Measurements from ENCODE around the gene FRS3. TPM values are rescaled to one million over a fixed set of nuclear protein-coding genes. Genes with fewer than 3 reads are reported as not detected.

FRS3 gene
- total and polyA plus RNA-seq, 2 of the 13 experiments (the other 11 are each of a cell fraction or from before 2014, with no cell fraction given): 3.0 to 7.4 TPM

GRCh38 chr6:41787219-41787917 is 7.7 kb upstream of the FRS3 start, which contains the start of gene TOMM6 (continued):
- no peak for TF ChIP-seq MLXIP (CRISPR knock-in tag; IDR thresholded peaks at IDR 0.05; ENCODE audit: borderline replicate concordance)
- TF ChIP-seq, protein P1, sequence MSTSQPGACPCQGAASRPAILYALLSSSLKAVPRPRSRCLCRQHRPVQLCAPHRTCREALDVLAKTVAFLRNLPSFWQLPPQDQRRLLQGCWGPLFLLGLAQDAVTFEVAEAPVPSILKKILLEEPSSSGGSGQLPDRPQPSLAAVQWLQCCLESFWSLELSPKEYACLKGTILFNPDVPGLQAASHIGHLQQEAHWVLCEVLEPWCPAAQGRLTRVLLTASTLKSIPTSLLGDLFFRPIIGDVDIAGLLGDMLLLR (CRISPR knock-in tag; IDR thresholded peaks at IDR 0.05): 0 out of 2 replicates have a peak, but pooled peaks have one; percentile 53
- TF ChIP-seq STAG1 (CRISPR knock-in tag; IDR thresholded peaks at IDR 0.05): peak; percentile 21
- peak; percentile 71 for TF ChIP-seq FOXP4 (CRISPR knock-in tag; IDR thresholded peaks at IDR 0.05)
- TF ChIP-seq IKZF1 (IDR thresholded peaks at IDR 0.05): no peak
- TF ChIP-seq SP1 (IDR thresholded peaks at IDR 0.05): no peak
- TF ChIP-seq SP1 (CRISPR knock-in tag; IDR thresholded peaks at IDR 0.05): peak; percentile 84
- TF ChIP-seq ZSCAN5A (CRISPR knock-in tag; IDR thresholded peaks at IDR 0.05; ENCODE audit: borderline replicate concordance): peak; percentile 89; the same call in 1 of the 2 replicates
- 0 out of 2 replicates have a peak, but pooled peaks have one; percentile 74 for TF ChIP-seq PRMT3 (CRISPR knock-in tag; IDR thresholded peaks at IDR 0.05; ENCODE audit: borderline replicate concordance, low read depth)
- TF ChIP-seq ZNF792 (CRISPR knock-in tag; IDR thresholded peaks at IDR 0.05): peak; percentile 89
- peak; percentile 84 for TF ChIP-seq ZNF768 (CRISPR knock-in tag; IDR thresholded peaks at IDR 0.05)
- TF ChIP-seq, protein P2, sequence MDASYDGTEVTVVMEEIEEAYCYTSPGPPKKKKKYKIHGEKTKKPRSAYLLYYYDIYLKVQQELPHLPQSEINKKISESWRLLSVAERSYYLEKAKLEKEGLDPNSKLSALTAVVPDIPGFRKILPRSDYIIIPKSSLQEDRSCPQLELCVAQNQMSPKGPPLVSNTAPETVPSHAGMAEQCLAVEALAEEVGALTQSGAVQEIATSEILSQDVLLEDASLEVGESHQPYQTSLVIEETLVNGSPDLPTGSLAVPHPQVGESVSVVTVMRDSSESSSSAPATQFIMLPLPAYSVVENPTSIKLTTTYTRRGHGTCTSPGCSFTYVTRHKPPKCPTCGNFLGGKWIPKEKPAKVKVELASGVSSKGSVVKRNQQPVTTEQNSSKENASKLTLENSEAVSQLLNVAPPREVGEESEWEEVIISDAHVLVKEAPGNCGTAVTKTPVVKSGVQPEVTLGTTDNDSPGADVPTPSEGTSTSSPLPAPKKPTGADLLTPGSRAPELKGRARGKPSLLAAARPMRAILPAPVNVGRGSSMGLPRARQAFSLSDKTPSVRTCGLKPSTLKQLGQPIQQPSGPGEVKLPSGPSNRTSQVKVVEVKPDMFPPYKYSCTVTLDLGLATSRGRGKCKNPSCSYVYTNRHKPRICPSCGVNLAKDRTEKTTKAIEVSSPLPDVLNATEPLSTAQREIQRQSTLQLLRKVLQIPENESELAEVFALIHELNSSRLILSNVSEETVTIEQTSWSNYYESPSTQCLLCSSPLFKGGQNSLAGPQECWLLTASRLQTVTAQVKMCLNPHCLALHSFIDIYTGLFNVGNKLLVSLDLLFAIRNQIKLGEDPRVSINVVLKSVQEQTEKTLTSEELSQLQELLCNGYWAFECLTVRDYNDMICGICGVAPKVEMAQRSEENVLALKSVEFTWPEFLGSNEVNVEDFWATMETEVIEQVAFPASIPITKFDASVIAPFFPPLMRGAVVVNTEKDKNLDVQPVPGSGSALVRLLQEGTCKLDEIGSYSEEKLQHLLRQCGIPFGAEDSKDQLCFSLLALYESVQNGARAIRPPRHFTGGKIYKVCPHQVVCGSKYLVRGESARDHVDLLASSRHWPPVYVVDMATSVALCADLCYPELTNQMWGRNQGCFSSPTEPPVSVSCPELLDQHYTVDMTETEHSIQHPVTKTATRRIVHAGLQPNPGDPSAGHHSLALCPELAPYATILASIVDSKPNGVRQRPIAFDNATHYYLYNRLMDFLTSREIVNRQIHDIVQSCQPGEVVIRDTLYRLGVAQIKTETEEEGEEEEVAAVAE (CRISPR knock-in tag; IDR thresholded peaks at IDR 0.05; ENCODE audit: borderline replicate concordance): peak; percentile 86; the same call in 1 of the 2 replicates
- no peak for TF ChIP-seq CENPX (CRISPR knock-in tag; IDR thresholded peaks at IDR 0.05)
- peak; percentile 77 for TF ChIP-seq ZKSCAN8 (CRISPR knock-in tag; IDR thresholded peaks at IDR 0.05; ENCODE audit: borderline replicate concordance)
- TF ChIP-seq FIP1L1 (IDR thresholded peaks at IDR 0.05; ENCODE audit: borderline replicate concordance, insufficient read depth, low read depth, low read length): 0 out of 2 replicates have a peak, but pooled peaks have one; percentile 20
- no peak for TF ChIP-seq RARG (CRISPR knock-in tag; IDR thresholded peaks at IDR 0.05; ENCODE audit: low read depth)
